ACHN (cell line): Measurements from ENCODE around the gene CRTAC1.
A peak's percentile ranks its signal among the peaks of the same experiment; 100 is the strongest.

Source experiments
- DNase-seq: peaks from one replicate; pipeline ENCODE4 v3.0.0-alpha.2; 2015
- in situ Hi-C: cut with HindIII; loops from 2 replicates; pipeline ENCODE4 v1.10.0; 2017; ENCODE audit warnings: low sequenced_read_pairs, low pct_ligation_motif_present, low pct_unique_long_range_greater_than_20kb

The CRTAC1 gene

GRCh38 chr10:97889461-97890265 lies 140.8 kb downstream of the CRTAC1 start:
- in situ Hi-C loops = no loop called here
- peak; percentile 96 for DNase-seq

GRCh38 chr10:97888641-97889262 lies 141.7 kb downstream of the CRTAC1 start:
- peak; percentile 87 for DNase-seq
- in situ Hi-C loops = no loop called here

- in situ Hi-C loops = no loop called here
Measured at GRCh38 chr10:97888134-97888533, 142.3 kb downstream of the CRTAC1 start.

GRCh38 chr10:97887399-97887798 lies 143.0 kb downstream of the CRTAC1 start:
- no peak for DNase-seq
- in situ Hi-C loops = no loop called here

More at GRCh38 chr10:97888134-97888533, 142.3 kb downstream of the CRTAC1 start:
- DNase-seq = no peak

GRCh38 chr10:97886286-97886685 lies 144.1 kb downstream of the CRTAC1 start:
- in situ Hi-C loops = no loop called here
- no peak for DNase-seq

- in situ Hi-C loops = no loop called here
- DNase-seq = peak; percentile 22
Measured at GRCh38 chr10:97883092-97883485, 147.3 kb downstream of the CRTAC1 start.

GRCh38 chr10:97882142-97883091 lies 148.0 kb downstream of the CRTAC1 start:
- in situ Hi-C loops = no loop called here
- DNase-seq = peak; percentile 100

GRCh38 chr10:97880109-97880508 lies 150.3 kb downstream of the CRTAC1 start:
- in situ Hi-C loops = no loop called here

GRCh38 chr10:97879241-97879640 lies 151.2 kb downstream of the CRTAC1 start:
- in situ Hi-C loops = no loop called here

More at GRCh38 chr10:97880109-97880508, 150.3 kb downstream of the CRTAC1 start:
- DNase-seq = no peak

GRCh38 chr10:97876402-97876801 lies 154.0 kb downstream of the CRTAC1 start:
- in situ Hi-C loops = no loop called here
- no peak for DNase-seq

More at GRCh38 chr10:97879241-97879640, 151.2 kb downstream of the CRTAC1 start:
- DNase-seq = no peak

- in situ Hi-C loops = no loop called here
- no peak for DNase-seq
Measured at GRCh38 chr10:97875391-97875790, 155.0 kb downstream of the CRTAC1 start.

GRCh38 chr10:97874332-97874731 lies 156.1 kb downstream of the CRTAC1 start:
- in situ Hi-C loops = loop anchor here (25.0 kb wide), 1 partner anchor 112 kb away; the partner anchor contains the start of gene SFRP5
- no peak for DNase-seq

GRCh38 chr10:97873569-97873968 lies 156.9 kb downstream of the CRTAC1 start:
- DNase-seq = no peak
- in situ Hi-C loops = loop anchor here (25.0 kb wide), 1 partner anchor 111 kb away; the partner anchor contains the start of gene SFRP5

GRCh38 chr10:97870990-97871389 lies 159.4 kb downstream of the CRTAC1 start:
- in situ Hi-C loops = loop anchor here (25.0 kb wide), 1 partner anchor 109 kb away; the partner anchor contains the start of gene SFRP5
- no peak for DNase-seq

GRCh38 chr10:97869091-97870042 lies 161.1 kb downstream of the CRTAC1 start:
- peak; percentile 95 for DNase-seq
- in situ Hi-C loops = loop anchor here (25.0 kb wide), 1 partner anchor 107 kb away; the partner anchor contains the start of gene SFRP5

- in situ Hi-C loops = loop anchor here (25.0 kb wide), 1 partner anchor 106 kb away; the partner anchor contains the start of gene SFRP5
- no peak for DNase-seq
Measured at GRCh38 chr10:97868134-97868685, 162.2 kb downstream of the CRTAC1 start.

- no peak for DNase-seq
- in situ Hi-C loops = loop anchor here (25.0 kb wide), 1 partner anchor 105 kb away; the partner anchor contains the start of gene SFRP5
Measured at GRCh38 chr10:97867220-97867800, 163.1 kb downstream of the CRTAC1 start.
